T-cell (primary cell): Measurements from ENCODE around the gene TBC1D12. TPM values are rescaled to one million over a fixed set of nuclear protein-coding genes. Genes with fewer than 3 reads are reported as not detected.

Experiments
- ATAC-seq, 4 experiments: fragments of 200-7000 bp in 3 of 4; fragments of 150-1000 bp in 1 of 4; cut with Tn5 transposase; replicated peaks in 1 of 4; 1 replicate in 3 of 4; 2 replicates in 1 of 4; pipeline ENCODE4 v1.10.0; 2021; ENCODE audit warnings: moderate library complexity in 3 of 4, mild to moderate bottlenecking in 2 of 4, moderate number of reproducible peaks in 1 of 4
- CTCF ChIA-PET, 2 donors: fragments of 300-600 bp; sonication (Branson Sonifier 250); formaldehyde crosslinking; loops; one replicate each; lab custom pipeline; 2022; ENCODE audit warnings: antibody characterized with exemption in 2 of 2; lab: Charles Lee
- POLR2A ChIA-PET, 2 donors: fragments of 300-600 bp; sonication (Branson Sonifier 250); formaldehyde crosslinking; loops; one replicate each; lab custom pipeline; 2022; ENCODE audit warnings: antibody characterized with exemption in 2 of 2; lab: Charles Lee
- DNase-seq, 35 experiments: peaks; one replicate each; pipeline versions ENCODE4 v3.0.0 to v3.0.0-alpha.2; 2013 to 2023
- H3K27ac ChIP-seq: one replicate; pipeline ENCODE4 v1.5.1; 2013; ENCODE audit warnings: low read length
- H3K27me3 ChIP-seq, 2 experiments: replicated peaks in 1 of 2; 1 replicate in 1 of 2; 2 replicates in 1 of 2; pipeline versions ENCODE4 v1.6.1 to v1.7.0; 2013; ENCODE audit warnings: low read length in 1 of 2, mixed read lengths in 1 of 2; ENCODE audit not compliant: control insufficient read depth in 2 of 2, insufficient read depth in 2 of 2; ENCODE audit errors: extremely low read depth in 1 of 2
- H3K36me3 ChIP-seq, 2 donors: 1 replicate in 1 of 2; 2 replicates in 1 of 2; pipeline versions ENCODE4 v1.6.1 to v1.7.0; 2013; ENCODE audit warnings: low read length in 1 of 2; ENCODE audit not compliant: control insufficient read depth in 2 of 2, insufficient read depth in 1 of 2; ENCODE audit errors: extremely low read depth in 1 of 2
- H3K4me1 ChIP-seq, 2 experiments: 1 replicate in 1 of 2; 2 replicates in 1 of 2; pipeline versions ENCODE4 v1.6.1 to v1.7.0; 2013; ENCODE audit warnings: low read length in 2 of 2, mixed read lengths in 1 of 2; ENCODE audit not compliant: insufficient read depth in 2 of 2, control insufficient read depth in 1 of 2; ENCODE audit errors: extremely low read depth in 1 of 2
- H3K4me3 ChIP-seq, 2 donors: 1 replicate in 1 of 2; 2 replicates in 1 of 2; pipeline versions ENCODE4 v1.5.1 to v1.7.0; 2013; ENCODE audit warnings: mild to moderate bottlenecking in 2 of 2, low read length in 1 of 2, moderate library complexity in 1 of 2; ENCODE audit not compliant: control insufficient read depth in 1 of 2; ENCODE audit errors: extremely low read depth in 1 of 2
- H3K9me3 ChIP-seq: 2 replicates; pipeline ENCODE4 v1.7.0; 2013
- H3K27ac Mint-ChIP-seq, 2 donors: one replicate each; pipeline ENCODE4 v1.8.0; 2020 to 2021; ENCODE audit warnings: mild to moderate bottlenecking in 2 of 2, mixed read lengths in 2 of 2
- H3K27me3 Mint-ChIP-seq, 2 donors: one replicate each; pipeline ENCODE4 v1.8.0; 2021 to 2022; ENCODE audit warnings: mixed read lengths in 2 of 2
- H3K36me3 Mint-ChIP-seq: one replicate; pipeline ENCODE4 v1.8.0; 2021; ENCODE audit warnings: mixed read lengths
- H3K4me1 Mint-ChIP-seq, 3 donors: one replicate each; pipeline ENCODE4 v1.8.0; 2020 to 2022; ENCODE audit warnings: mixed read lengths in 3 of 3, mild to moderate bottlenecking in 1 of 3
- H3K4me3 Mint-ChIP-seq, 3 donors: one replicate each; pipeline ENCODE4 v1.8.0; 2020 to 2022; ENCODE audit warnings: mild to moderate bottlenecking in 3 of 3, mixed read lengths in 3 of 3, moderate library complexity in 3 of 3
- H3K9me3 Mint-ChIP-seq, 3 donors: one replicate each; pipeline ENCODE4 v1.8.0; 2020 to 2022; ENCODE audit warnings: mixed read lengths in 3 of 3
- WGBS: methylation state at CpG from one replicate; pipeline ENCODE4 v1.1.5; 2013; ENCODE audit warnings: missing lambda C conversion rate; ENCODE audit not compliant: insufficient coverage; 5-methylcytosine and 5-hydroxymethylcytosine counted together
- total RNA-seq, 35 experiments: library from RNA in 6 of 35; stranded (reverse) in 6 of 35; fragments of 120-200 nt in 1 of 35; gene quantifications; one replicate each; pipeline versions ENCODE4 v1.2.1 to v1.2.4 and lab custom pipeline; 2013 to 2026

The TBC1D12 gene
- total RNA-seq, 5 donors from 2014 or later (not counting 1 experiment from before 2014, with no cell fraction given): 0.16 to 0.53 (median 0.27) TPM; not detected in 1

DNA sequence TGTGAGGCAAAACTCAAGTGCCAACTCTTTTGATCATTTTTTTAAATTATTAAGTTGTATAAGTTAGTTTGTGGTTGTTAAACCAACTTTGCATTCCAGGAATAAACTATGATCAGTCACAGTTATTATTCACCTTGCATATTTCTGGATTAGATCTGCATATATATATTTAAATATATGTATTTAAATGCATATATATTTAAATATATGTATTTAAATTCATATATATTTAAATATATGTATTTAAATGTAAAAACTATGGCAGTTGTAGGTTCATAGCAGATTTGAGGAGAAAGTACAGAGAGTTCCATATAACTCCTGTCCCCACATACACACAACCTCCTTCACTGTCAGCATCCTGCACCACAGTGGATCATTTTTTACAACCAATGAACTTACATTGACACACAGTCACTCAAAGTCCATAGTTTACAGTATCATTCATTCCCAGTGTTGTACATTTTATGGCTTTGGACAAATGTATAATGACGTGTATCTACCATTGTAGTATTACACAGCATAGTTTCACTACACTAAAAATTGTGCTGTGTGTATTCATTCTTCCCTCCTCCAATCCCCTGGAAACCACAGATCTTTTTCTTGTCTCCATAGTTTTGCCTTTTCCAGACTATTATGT is 49.7 kb downstream of the TBC1D12 start:
- no CpG with 5 or more reads among the region's 1 CpG for WGBS
- H3K9me3 ChIP-seq: no peaks in the 10 kb centered on the region
- ChIA-PET CTCF (no interaction called here), POLR2A (no interaction called here)
- Mint-ChIP-seq H3K27me3 (peaks cover 5 to 9% of the 10 kb centered on the region in 2 donors), H3K4me1 (no peaks in the 10 kb centered on the region), H3K27ac (no peak overlapping the region), H3K36me3 (no peaks in the 10 kb centered on the region), H3K9me3 (peaks cover 0 to 13% (median 12%) of the 10 kb centered on the region in 3 donors), H3K4me3 (no peak overlapping the region)
- no peak overlapping the region for H3K4me3 ChIP-seq
- H3K36me3 ChIP-seq: no peaks in the 10 kb centered on the region
- ATAC-seq (no peak), DNase-seq (no peak)
- no peaks in the 10 kb centered on the region for H3K4me1 ChIP-seq
- no peak overlapping the region for H3K27ac ChIP-seq
- no peaks in the 10 kb centered on the region for H3K27me3 ChIP-seq

DNA sequence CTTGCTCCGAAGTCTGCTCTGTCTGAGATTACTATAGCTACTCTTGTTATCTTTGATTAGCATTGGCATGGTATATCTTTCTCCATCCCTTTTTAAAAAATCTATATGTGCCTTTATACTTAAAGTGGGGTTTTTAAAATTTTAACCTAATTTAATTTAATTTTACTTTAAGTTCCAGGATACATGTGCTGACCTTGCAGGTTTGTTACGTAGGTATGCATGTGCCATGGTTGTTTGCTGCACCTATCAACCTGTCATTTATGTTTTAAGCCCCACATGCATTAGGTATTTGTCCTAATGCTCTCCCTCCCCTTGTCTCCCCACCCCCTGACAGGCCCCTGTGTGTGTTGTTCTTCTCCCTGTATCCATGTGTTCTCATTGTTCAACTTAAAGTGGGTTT is 54.6 kb downstream of the TBC1D12 start:
- Mint-ChIP-seq H3K9me3 (peaks cover 0 to 13% (median 13%) of the 10 kb centered on the region in 3 donors), H3K27me3 (peaks cover 8 to 9% of the 10 kb centered on the region in 2 donors), H3K36me3 (no peaks in the 10 kb centered on the region), H3K27ac (no peak overlapping the region), H3K4me3 (no peak overlapping the region), H3K4me1 (no peaks in the 10 kb centered on the region)
- ChIA-PET POLR2A (no interaction called here), CTCF (interaction anchor here (0.6 kb wide), 2 partner anchors 14 to 459 kb away, joined by 3 to 6 read pairs; no protein-coding TSS in a partner anchor)
- no peak for DNase-seq
- no peaks in the 10 kb centered on the region for H3K9me3 ChIP-seq
- ATAC-seq: no peak
- no CpG with 5 or more reads among the region's 2 CpGs for WGBS
- H3K4me3 ChIP-seq: no peak overlapping the region
- no peak overlapping the region for H3K27ac ChIP-seq
- no peaks in the 10 kb centered on the region for H3K36me3 ChIP-seq
- H3K27me3 ChIP-seq: no peaks in the 10 kb centered on the region
- H3K4me1 ChIP-seq: no peaks in the 10 kb centered on the region

DNA sequence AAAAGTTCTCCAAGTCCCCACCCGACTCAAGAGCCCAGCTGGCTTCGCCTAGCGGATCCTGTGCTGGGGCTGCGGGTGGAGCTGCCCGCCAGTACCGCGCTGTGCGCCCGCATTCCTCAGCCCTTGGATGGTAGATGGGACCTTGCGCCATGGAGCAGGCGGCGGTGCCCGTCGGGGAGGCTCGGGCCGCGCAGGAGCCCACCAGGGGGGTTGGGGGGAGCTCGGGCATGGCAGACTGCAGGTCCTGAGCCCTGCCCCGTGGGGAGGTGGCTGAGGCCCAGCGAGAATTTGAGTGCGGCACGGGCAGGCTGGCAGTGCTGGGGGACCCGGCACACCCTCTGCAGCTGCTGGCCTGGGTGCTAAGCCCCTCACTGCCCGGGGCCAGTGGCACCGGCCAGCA is 57.0 kb downstream of the TBC1D12 start:
- CTCF ChIA-PET: no interaction called here
- peaks cover 6 to 8% of the 10 kb centered on the region in 2 donors for H3K27me3 Mint-ChIP-seq
- ATAC-seq: no peak
- POLR2A ChIA-PET: no interaction called here
- H3K27ac Mint-ChIP-seq: no peak overlapping the region
- no peak for DNase-seq
- 93% methylated on average over 23 of the region's 25 CpGs for WGBS
- H3K4me3 Mint-ChIP-seq: no peak overlapping the region
- H3K4me1 ChIP-seq: no peaks in the 10 kb centered on the region
- H3K4me1 Mint-ChIP-seq: no peaks in the 10 kb centered on the region
- H3K36me3 Mint-ChIP-seq: no peaks in the 10 kb centered on the region
- no peak overlapping the region for H3K27ac ChIP-seq
- no peaks in the 10 kb centered on the region for H3K36me3 ChIP-seq
- no peaks in the 10 kb centered on the region for H3K27me3 ChIP-seq
- no peaks in the 10 kb centered on the region for H3K9me3 ChIP-seq
- H3K4me3 ChIP-seq: no peak overlapping the region
- peaks cover 0 to 12% (median 6%) of the 10 kb centered on the region in 3 donors for H3K9me3 Mint-ChIP-seq

DNA sequence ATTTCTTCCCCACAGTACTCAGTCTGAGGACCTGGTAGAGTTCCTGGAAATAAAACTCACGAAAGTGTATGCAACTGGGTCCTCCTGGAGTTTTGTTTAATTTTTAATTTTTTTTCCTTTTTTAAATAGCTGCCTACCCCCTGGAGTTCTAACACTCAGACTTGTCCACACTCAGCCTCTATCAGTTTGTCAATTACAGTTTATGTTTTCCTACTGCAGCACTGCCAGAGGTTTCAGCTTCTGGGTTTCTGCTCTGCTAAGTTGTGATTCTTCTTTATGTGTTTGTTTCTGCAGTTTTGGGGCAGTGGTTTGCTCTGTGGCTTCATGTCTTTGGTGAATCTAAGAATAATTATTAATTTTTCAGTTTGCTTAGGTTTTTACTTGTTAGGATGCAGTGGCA is 59.2 kb downstream of the TBC1D12 start:
- H3K36me3 Mint-ChIP-seq: no peaks in the 10 kb centered on the region
- H3K4me1 ChIP-seq: no peaks in the 10 kb centered on the region
- peaks cover 4 to 8% of the 10 kb centered on the region in 2 donors for H3K27me3 Mint-ChIP-seq
- no peaks in the 10 kb centered on the region for H3K4me1 Mint-ChIP-seq
- peaks cover 0 to 3% of the 10 kb centered on the region in 2 experiments for H3K27me3 ChIP-seq
- H3K27ac ChIP-seq: no peak overlapping the region
- no peaks in the 10 kb centered on the region for H3K36me3 ChIP-seq
- no peak overlapping the region for H3K27ac Mint-ChIP-seq
- H3K9me3 ChIP-seq: no peaks in the 10 kb centered on the region
- ATAC-seq: no peak
- H3K4me3 ChIP-seq: no peak overlapping the region
- no peak for DNase-seq
- ChIA-PET POLR2A (no interaction called here), CTCF (no interaction called here)
- WGBS: no CpG with 5 or more reads among the region's 1 CpG
- peaks cover 0 to 8% (median 2%) of the 10 kb centered on the region in 3 donors for H3K9me3 Mint-ChIP-seq
- no peak overlapping the region for H3K4me3 Mint-ChIP-seq

DNA sequence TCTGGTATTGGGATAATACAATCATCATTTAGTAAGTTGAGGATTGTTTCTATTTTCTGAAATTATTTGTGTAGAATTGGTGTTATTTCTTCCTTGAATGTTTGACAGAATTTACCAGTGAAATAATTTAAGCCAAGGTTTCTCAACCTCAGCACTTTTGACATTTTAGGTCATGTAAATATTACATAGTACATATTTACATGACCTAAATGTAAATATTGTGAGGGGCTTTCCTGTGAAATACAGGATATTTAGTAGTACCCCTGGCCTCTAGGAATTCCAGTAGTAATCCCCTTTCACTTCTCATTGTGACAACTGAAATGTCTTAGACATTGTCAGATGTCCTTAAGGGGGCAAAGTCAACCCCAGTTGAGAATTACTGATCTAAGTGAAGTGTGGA is 59.8 kb downstream of the TBC1D12 start:
- DNase-seq: no peak
- Mint-ChIP-seq H3K27ac (no peak overlapping the region), H3K27me3 (peaks cover 0 to 8% of the 10 kb centered on the region in 2 donors), H3K36me3 (no peaks in the 10 kb centered on the region), H3K4me1 (no peaks in the 10 kb centered on the region), H3K9me3 (peaks cover 0 to 8% (median 2%) of the 10 kb centered on the region in 3 donors), H3K4me3 (no peak overlapping the region)
- Histone ChIP-seq H3K27ac (no peak overlapping the region), H3K4me3 (no peak overlapping the region), H3K36me3 (no peaks in the 10 kb centered on the region), H3K9me3 (no peaks in the 10 kb centered on the region), H3K27me3 (peaks cover 0 to 3% of the 10 kb centered on the region in 2 experiments), H3K4me1 (no peaks in the 10 kb centered on the region)
- ChIA-PET CTCF (no interaction called here), POLR2A (no interaction called here)
- no peak for ATAC-seq

DNA sequence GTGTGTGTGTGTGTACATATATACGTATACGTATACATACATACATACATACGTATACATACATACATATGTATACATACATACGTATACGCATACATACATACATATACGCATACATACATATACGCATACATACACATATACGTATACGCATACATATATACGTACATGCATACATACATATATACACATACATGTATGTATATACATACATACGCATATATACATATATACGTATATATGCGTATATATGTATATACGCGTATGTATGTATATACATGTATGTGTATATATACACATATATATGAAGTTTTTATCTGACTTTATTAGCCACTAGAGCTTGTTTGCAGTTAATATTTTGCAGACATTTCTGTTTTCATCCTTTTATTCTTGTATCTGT is 63.3 kb downstream of the TBC1D12 start:
- no peaks in the 10 kb centered on the region for H3K36me3 Mint-ChIP-seq
- H3K9me3 Mint-ChIP-seq: peaks cover 0 to 4% (median 0%) of the 10 kb centered on the region in 3 donors
- H3K27me3 ChIP-seq: peaks cover 0 to 3% of the 10 kb centered on the region in 2 experiments
- H3K9me3 ChIP-seq: no peaks in the 10 kb centered on the region
- no peaks in the 10 kb centered on the region for H3K4me1 Mint-ChIP-seq
- H3K4me3 ChIP-seq: no peak overlapping the region
- H3K27ac Mint-ChIP-seq: no peak overlapping the region
- H3K27me3 Mint-ChIP-seq: peaks cover 9 to 12% of the 10 kb centered on the region in 2 donors
- ChIA-PET CTCF (no interaction called here), POLR2A (no interaction called here)
- H3K4me3 Mint-ChIP-seq: no peak overlapping the region
- ATAC-seq: no peak
- H3K36me3 ChIP-seq: no peaks in the 10 kb centered on the region
- no peak for DNase-seq
- no peak overlapping the region for H3K27ac ChIP-seq
- no peaks in the 10 kb centered on the region for H3K4me1 ChIP-seq
- no CpG with 5 or more reads among the region's 15 CpGs for WGBS
